ENCODE data around the gene GNAQ. TPM values are rescaled to one million over a fixed set of nuclear protein-coding genes. Genes with fewer than 3 reads are reported as not detected.

The GNAQ gene
- total and polyA plus RNA-seq, 2 experiments from 2014 or later: 21.1 to 43.1 TPM

DNA sequence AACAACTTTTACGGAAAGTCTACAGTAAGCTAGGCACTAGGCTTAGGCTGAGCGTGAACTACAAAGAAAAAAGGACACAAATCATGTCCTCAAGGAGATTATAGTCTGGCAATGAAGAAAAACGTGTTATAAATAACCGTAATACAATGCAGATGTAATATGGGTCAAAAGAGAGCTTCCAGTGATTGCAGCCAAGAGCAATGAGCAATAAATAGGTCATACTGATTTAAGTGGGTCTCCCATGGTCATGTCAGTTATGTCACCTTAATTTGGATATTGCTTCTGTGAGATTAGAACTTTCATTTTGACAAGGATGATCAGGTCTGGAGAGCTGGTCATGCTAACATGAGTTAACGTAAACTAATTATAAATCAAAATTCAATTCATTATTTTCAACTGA lies 224.9 kb downstream of the GNAQ start:
- Mint-ChIP-seq H3K4me3 (no peak overlapping the region), H3K9me3 (no peaks in the 10 kb centered on the region), H3K27me3 (ENCODE audit: insufficient read depth, low read depth, poor library complexity) (peaks cover 4% of the 10 kb centered on the region), H3K27ac (no peak overlapping the region), H3K36me3 (ENCODE audit: low read depth) (no peaks in the 10 kb centered on the region), H3K4me1 (peaks cover 19% of the 10 kb centered on the region)
- Histone ChIP-seq H3K9me2 (ENCODE audit: insufficient read depth) (no peaks in the 10 kb centered on the region), H3K4me3 (no peak overlapping the region), H3K27ac (ENCODE audit: low read depth) (no peak overlapping the region), H3K79me2 (replicated peaks; ENCODE audit: insufficient read depth) (no peaks in the 10 kb centered on the region), H3K4me1 (ENCODE audit: insufficient read depth) (peaks cover 9% of the 10 kb centered on the region; the same call in 1 of the 2 replicates), H3F3A (replicated peaks; ENCODE audit: low read depth) (no peaks in the 10 kb centered on the region), H4K20me1 (replicated peaks; ENCODE audit: insufficient read depth) (no peaks in the 10 kb centered on the region), H3K36me3 (ENCODE audit: insufficient read depth) (no peaks in the 10 kb centered on the region), H3K4me2 (no peak overlapping the region), H3K27me3 (ENCODE audit: insufficient read depth) (no peaks in the 10 kb centered on the region), H2AFZ (no peak overlapping the region)
- TF ChIP-seq, protein P1, sequence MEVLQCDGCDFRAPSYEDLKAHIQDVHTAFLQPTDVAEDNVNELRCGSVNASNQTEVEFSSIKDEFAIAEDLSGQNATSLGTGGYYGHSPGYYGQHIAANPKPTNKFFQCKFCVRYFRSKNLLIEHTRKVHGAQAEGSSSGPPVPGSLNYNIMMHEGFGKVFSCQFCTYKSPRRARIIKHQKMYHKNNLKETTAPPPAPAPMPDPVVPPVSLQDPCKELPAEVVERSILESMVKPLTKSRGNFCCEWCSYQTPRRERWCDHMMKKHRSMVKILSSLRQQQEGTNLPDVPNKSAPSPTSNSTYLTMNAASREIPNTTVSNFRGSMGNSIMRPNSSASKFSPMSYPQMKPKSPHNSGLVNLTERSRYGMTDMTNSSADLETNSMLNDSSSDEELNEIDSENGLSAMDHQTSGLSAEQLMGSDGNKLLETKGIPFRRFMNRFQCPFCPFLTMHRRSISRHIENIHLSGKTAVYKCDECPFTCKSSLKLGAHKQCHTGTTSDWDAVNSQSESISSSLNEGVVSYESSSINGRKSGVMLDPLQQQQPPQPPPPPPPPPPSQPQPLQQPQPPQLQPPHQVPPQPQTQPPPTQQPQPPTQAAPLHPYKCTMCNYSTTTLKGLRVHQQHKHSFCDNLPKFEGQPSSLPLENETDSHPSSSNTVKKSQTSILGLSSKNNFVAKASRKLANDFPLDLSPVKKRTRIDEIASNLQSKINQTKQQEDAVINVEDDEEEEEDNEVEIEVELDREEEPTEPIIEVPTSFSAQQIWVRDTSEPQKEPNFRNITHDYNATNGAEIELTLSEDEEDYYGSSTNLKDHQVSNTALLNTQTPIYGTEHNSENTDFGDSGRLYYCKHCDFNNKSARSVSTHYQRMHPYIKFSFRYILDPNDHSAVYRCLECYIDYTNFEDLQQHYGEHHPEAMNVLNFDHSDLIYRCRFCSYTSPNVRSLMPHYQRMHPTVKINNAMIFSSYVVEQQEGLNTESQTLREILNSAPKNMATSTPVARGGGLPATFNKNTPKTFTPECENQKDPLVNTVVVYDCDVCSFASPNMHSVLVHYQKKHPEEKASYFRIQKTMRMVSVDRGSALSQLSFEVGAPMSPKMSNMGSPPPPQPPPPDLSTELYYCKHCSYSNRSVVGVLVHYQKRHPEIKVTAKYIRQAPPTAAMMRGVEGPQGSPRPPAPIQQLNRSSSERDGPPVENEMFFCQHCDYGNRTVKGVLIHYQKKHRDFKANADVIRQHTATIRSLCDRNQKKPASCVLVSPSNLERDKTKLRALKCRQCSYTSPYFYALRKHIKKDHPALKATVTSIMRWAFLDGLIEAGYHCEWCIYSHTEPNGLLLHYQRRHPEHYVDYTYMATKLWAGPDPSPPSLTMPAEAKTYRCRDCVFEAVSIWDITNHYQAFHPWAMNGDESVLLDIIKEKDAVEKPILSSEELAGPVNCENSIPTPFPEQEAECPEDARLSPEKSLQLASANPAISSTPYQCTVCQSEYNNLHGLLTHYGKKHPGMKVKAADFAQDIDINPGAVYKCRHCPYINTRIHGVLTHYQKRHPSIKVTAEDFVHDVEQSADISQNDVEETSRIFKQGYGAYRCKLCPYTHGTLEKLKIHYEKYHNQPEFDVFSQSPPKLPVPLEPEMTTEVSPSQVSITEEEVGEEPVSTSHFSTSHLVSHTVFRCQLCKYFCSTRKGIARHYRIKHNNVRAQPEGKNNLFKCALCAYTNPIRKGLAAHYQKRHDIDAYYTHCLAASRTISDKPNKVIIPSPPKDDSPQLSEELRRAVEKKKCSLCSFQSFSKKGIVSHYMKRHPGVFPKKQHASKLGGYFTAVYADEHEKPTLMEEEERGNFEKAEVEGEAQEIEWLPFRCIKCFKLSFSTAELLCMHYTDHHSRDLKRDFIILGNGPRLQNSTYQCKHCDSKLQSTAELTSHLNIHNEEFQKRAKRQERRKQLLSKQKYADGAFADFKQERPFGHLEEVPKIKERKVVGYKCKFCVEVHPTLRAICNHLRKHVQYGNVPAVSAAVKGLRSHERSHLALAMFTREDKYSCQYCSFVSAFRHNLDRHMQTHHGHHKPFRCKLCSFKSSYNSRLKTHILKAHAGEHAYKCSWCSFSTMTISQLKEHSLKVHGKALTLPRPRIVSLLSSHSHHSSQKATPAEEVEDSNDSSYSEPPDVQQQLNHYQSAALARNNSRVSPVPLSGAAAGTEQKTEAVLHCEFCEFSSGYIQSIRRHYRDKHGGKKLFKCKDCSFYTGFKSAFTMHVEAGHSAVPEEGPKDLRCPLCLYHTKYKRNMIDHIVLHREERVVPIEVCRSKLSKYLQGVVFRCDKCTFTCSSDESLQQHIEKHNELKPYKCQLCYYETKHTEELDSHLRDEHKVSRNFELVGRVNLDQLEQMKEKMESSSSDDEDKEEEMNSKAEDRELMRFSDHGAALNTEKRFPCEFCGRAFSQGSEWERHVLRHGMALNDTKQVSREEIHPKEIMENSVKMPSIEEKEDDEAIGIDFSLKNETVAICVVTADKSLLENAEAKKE (CRISPR knock-in tag; IDR thresholded peaks at IDR 0.05): no peak
- TF ChIP-seq ZNF331 (CRISPR knock-in tag; IDR thresholded peaks at IDR 0.05; ENCODE audit: low read depth): no peak
- DNase-seq (ENCODE audit: low spot score): no peak
- no peak for ATAC-seq

DNA sequence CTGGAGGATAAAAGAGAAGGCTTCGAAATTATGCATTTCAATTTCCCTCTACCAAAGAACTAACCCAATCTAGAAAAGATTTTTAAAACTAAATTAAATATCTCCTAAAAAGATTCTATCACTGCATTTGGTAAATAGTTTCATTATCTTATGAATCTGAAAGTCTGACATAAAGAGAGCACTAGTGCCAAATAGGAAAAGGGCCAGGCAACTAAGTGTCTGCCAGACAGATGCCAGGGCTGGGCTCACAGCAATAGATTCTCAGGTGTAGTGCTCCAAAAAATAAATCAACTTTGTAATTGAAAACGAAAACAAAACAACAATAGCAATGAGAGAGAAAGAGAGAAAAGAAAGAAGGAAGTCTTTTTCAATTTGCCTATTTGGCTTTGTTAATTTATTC lies 225.8 kb downstream of the GNAQ start:
- H2AFZ ChIP-seq: no peak overlapping the region

More for the DNA sequence above, 225.8 kb downstream of the GNAQ start:
- Mint-ChIP-seq H3K4me1 (peaks cover 19% of the 10 kb centered on the region), H3K27ac (no peak overlapping the region), H3K27me3 (ENCODE audit: insufficient read depth, low read depth, poor library complexity) (peaks cover 4% of the 10 kb centered on the region), H3K36me3 (ENCODE audit: low read depth) (no peaks in the 10 kb centered on the region), H3K9me3 (no peaks in the 10 kb centered on the region), H3K4me3 (no peak overlapping the region)
- Histone ChIP-seq H3K4me3 (no peak overlapping the region), H3K27me3 (ENCODE audit: insufficient read depth) (no peaks in the 10 kb centered on the region), H3K9me2 (ENCODE audit: insufficient read depth) (no peaks in the 10 kb centered on the region), H3K4me1 (ENCODE audit: insufficient read depth) (peaks cover 9% of the 10 kb centered on the region; the same call in 1 of the 2 replicates), H3K79me2 (replicated peaks; ENCODE audit: insufficient read depth) (no peaks in the 10 kb centered on the region; the same call in 1 of the 2 replicates), H3F3A (replicated peaks; ENCODE audit: low read depth) (no peaks in the 10 kb centered on the region), H3K27ac (ENCODE audit: low read depth) (no peak overlapping the region), H4K20me1 (replicated peaks; ENCODE audit: insufficient read depth) (no peaks in the 10 kb centered on the region), H3K36me3 (ENCODE audit: insufficient read depth) (no peaks in the 10 kb centered on the region), H3K4me2 (no peak overlapping the region)
- ATAC-seq (no peak), DNase-seq (ENCODE audit: low spot score) (no peak)
- TF ChIP-seq ZNF114 (CRISPR knock-in tag; IDR thresholded peaks at IDR 0.05): no peak
- TF ChIP-seq EZH2phosphoT487 (IDR thresholded peaks at IDR 0.05; ENCODE audit: unreplicated experiment): no peak
- TF ChIP-seq, protein P1 (CRISPR knock-in tag; IDR thresholded peaks at IDR 0.05): no peak
- no peak for TF ChIP-seq NANOG (IDR thresholded peaks at IDR 0.05; ENCODE audit: borderline replicate concordance)
- TF ChIP-seq EZH2 (IDR thresholded peaks at IDR 0.05; ENCODE audit: low read depth, unreplicated experiment): no peak
- no peak for TF ChIP-seq JUNB (IDR thresholded peaks at IDR 0.05; ENCODE audit: unreplicated experiment)
